GM12878 (cell line): ENCODE data around the gene NAALADL2. TPM values are rescaled to one million over a fixed set of nuclear protein-coding genes. Genes with fewer than 3 reads are reported as not detected.

Source experiments
- ATAC-seq: fragments of 200-7000 bp; cut with Tn5 transposase; 3 replicates; pipeline ENCODE4 v1.9.1; 2020; ENCODE audit warnings: mild to moderate bottlenecking, moderate library complexity
- BruUV-seq: library from RNA; stranded (reverse); fragments of 400-500 nt; replicated peaks from 2 replicates; lab custom pipeline; 2021; lab: Mats Ljungman, UMichigan
- CTCF ChIA-PET: fragments of 300-600 bp; sonication (Branson Sonifier 250); formaldehyde crosslinking; extraction: SDS; loops from one replicate; lab custom pipeline; 2021; ENCODE audit warnings: inconsistent platforms; lab: Yijun Ruan, JAX
- POLR2A ChIA-PET: fragments of 350-600 bp; formaldehyde crosslinking; extraction: SDS; loops from one replicate; lab custom pipeline; 2021; ENCODE audit warnings: inconsistent platforms; lab: Charles Lee
- RAD21 ChIA-PET: fragments of 300-600 bp; sonication (Branson Sonifier 250); formaldehyde crosslinking; loops from one replicate; lab custom pipeline; 2023; ENCODE audit warnings: antibody characterized with exemption; ENCODE audit not compliant: unreplicated experiment; lab: Charles Lee
- SMC1A ChIA-PET: fragments of 300-600 bp; sonication (Branson Sonifier 250); formaldehyde crosslinking; loops from one replicate; lab custom pipeline; 2023; ENCODE audit not compliant: unreplicated experiment, uncharacterized antibody; lab: Charles Lee
- DNase-seq: peaks from one replicate; pipeline ENCODE4 v3.0.0-alpha.2; 2011; ENCODE audit warnings: low read depth, low spot score
- FAIRE-seq: peaks from 3 replicates; lab custom pipeline; 2011; peaks lifted over from hg19 to GRCh38; lab: Jason Lieb, UNC
- H2AFZ ChIP-seq: 2 replicates; pipeline ENCODE4 v1.6.0; 2011; ENCODE audit warnings: low read depth, low read length, control low read depth; ENCODE audit not compliant: control insufficient read depth
- H3K27ac ChIP-seq: 2 replicates; pipeline ENCODE4 v1.5.1; 2011; ENCODE audit warnings: control low read depth; ENCODE audit not compliant: control insufficient read depth, insufficient read depth
- H3K27me3 ChIP-seq, 2 experiments: replicated peaks in 1 of 2; 2 replicates each; pipeline versions ENCODE4 v1.6.0 to v1.6.1; 2011; ENCODE audit warnings: low read length in 1 of 2; ENCODE audit not compliant: control insufficient read depth in 2 of 2, insufficient read depth in 2 of 2
- H3K36me3 ChIP-seq, 2 experiments: 2 replicates each; pipeline ENCODE4 v1.5.1; 2011; ENCODE audit warnings: low read length in 1 of 2; ENCODE audit not compliant: control insufficient read depth in 2 of 2, insufficient read depth in 2 of 2
- H3K4me1 ChIP-seq: 2 replicates; pipeline ENCODE4 v1.6.1; 2011; ENCODE audit warnings: mild to moderate bottlenecking, low read length, moderate library complexity, mixed read lengths; ENCODE audit not compliant: control insufficient read depth, insufficient read depth
- H3K4me2 ChIP-seq: 2 replicates; pipeline ENCODE4 v1.6.0; 2011; ENCODE audit warnings: control low read depth; ENCODE audit not compliant: control insufficient read depth, insufficient read depth
- H3K4me3 ChIP-seq: fragments of 200-600 bp; sonication (generic); 2 replicates; pipeline ENCODE4 v1.5.1; 2016
- H3K79me2 ChIP-seq: 2 replicates; pipeline ENCODE4 v1.6.0; 2011; ENCODE audit warnings: low read length; ENCODE audit not compliant: control insufficient read depth, insufficient read depth
- H3K9ac ChIP-seq: 2 replicates; pipeline ENCODE4 v1.8.0; 2011; ENCODE audit warnings: low read length, control low read depth, mixed read lengths; ENCODE audit not compliant: control insufficient read depth, insufficient read depth
- H3K9me3 ChIP-seq: replicated peaks from 3 replicates; pipeline ENCODE4 v1.5.1; 2011; ENCODE audit warnings: mild to moderate bottlenecking, low read length; ENCODE audit not compliant: control insufficient read depth, insufficient read depth
- H4K20me1 ChIP-seq: 2 replicates; pipeline ENCODE4 v1.6.0; 2011; ENCODE audit not compliant: control insufficient read depth, insufficient read depth
- CREB1 ChIP-seq: IDR thresholded peaks from 2 replicates; pipeline ENCODE4 v1.6.1; 2012; ENCODE audit warnings: low read depth, mild to moderate bottlenecking, inconsistent platforms
- FOS ChIP-seq: IDR thresholded peaks from 3 replicates; pipeline ENCODE4 v1.6.1; 2011; ENCODE audit warnings: borderline replicate concordance; ENCODE audit not compliant: insufficient read length; ENCODE audit errors: extremely low read depth
- IKZF2 ChIP-seq, 2 experiments: fragments of 450-650 bp; IDR thresholded peaks; 2 replicates each; pipeline ENCODE4 v1.6.1; 2017; ENCODE audit warnings: mild to moderate bottlenecking in 2 of 2, moderate library complexity in 2 of 2
- JUND ChIP-seq: IDR thresholded peaks from 2 replicates; pipeline ENCODE4 v1.6.1; 2012; ENCODE audit warnings: low read depth, mild to moderate bottlenecking, low read length, improper control_type of control experiment, moderate library complexity
- MEF2B ChIP-seq: fragments of 450-650 bp; IDR thresholded peaks from 2 replicates; pipeline ENCODE4 v1.6.1; 2018; ENCODE audit warnings: mild to moderate bottlenecking, moderate library complexity; ENCODE audit not compliant: partially characterized antibody, poor library complexity, severe bottlenecking
- PAX5 ChIP-seq: IDR thresholded peaks from 2 replicates; pipeline ENCODE4 v1.6.1; 2011; ENCODE audit warnings: low read depth, low read length, borderline replicate concordance
- STAT1 ChIP-seq: fragments of 450-650 bp; conservative IDR thresholded peaks from 2 replicates; pipeline ENCODE4 v1.6.1; 2014; ENCODE audit warnings: antibody characterized with exemption, mild to moderate bottlenecking
- WGBS: methylation state at CpG from one replicate; pipeline ENCODE4 v1.1.6; 2016; ENCODE audit warnings: low lambda C conversion rate; ENCODE audit not compliant: insufficient replicate concordance, insufficient coverage; ENCODE audit errors: missing lambda C conversion rate; 5-methylcytosine and 5-hydroxymethylcytosine counted together
- in situ Hi-C: fragments of 300-500 bp; cut with MboI; formaldehyde crosslinking; loops from 9 replicates; pipeline ENCODE4 v1.14.3; 2018; ENCODE audit warnings: mixed read lengths
- intact Hi-C: fragments of 100-400 bp; cut with micrococcal nuclease; formaldehyde crosslinking; loops from one replicate; pipeline ENCODE4 v1.14.2; 2022; ENCODE audit not compliant: unreplicated experiment
- polyA plus RNA-seq, 11 experiments: library from polyadenylated mRNA; depleted of rRNA in 4 of 11; unstranded in 6 of 11; stranded (reverse) in 5 of 11; fragments of >200 nt; fragmentation: Nextera tagmentation in 4 of 11; fragmentation: Illumina TruSeq in 1 of 11; extraction: Ambion mirVana in 4 of 11; extraction: Trizol in 1 of 11; gene quantifications; 1 replicate in 1 of 11; 2 replicates in 10 of 11; pipeline versions ENCODE4 v1.2.1 to v1.2.3, GENCODE V29; 2011 to 2016; ENCODE audit warnings: inconsistent platforms in 2 of 11, missing spikeins in 2 of 11, low read depth in 1 of 11
- total RNA-seq, 4 experiments: library from RNA; depleted of rRNA in 3 of 4; stranded (reverse); fragments of >200 nt in 3 of 4; fragmentation: Illumina TruSeq in 1 of 4; extraction: Trizol in 1 of 4; gene quantifications; 2 replicates each; pipeline versions ENCODE4 v1.2.1 to v1.2.3, GENCODE V29; 2013 to 2021
- TF ChIP-seq, protein P1 (sequence below): fragments of 450-650 bp; IDR thresholded peaks from 2 replicates; pipeline ENCODE4 v1.6.1; 2016; ENCODE audit warnings: mild to moderate bottlenecking
- TF ChIP-seq, protein P2 (sequence below): fragments of 450-650 bp; formaldehyde crosslinking; IDR thresholded peaks from 2 replicates; pipeline ENCODE4 v1.5.0; 2022; ENCODE audit warnings: mild to moderate bottlenecking, missing genetic modification characterization

Gene NAALADL2
- total and polyA plus RNA-seq, 10 of the 15 experiments (the other 5 are each of a cell fraction or from before 2014, with no cell fraction given), result 0.06 to 10.8 (median 0.46) TPM

DNA sequence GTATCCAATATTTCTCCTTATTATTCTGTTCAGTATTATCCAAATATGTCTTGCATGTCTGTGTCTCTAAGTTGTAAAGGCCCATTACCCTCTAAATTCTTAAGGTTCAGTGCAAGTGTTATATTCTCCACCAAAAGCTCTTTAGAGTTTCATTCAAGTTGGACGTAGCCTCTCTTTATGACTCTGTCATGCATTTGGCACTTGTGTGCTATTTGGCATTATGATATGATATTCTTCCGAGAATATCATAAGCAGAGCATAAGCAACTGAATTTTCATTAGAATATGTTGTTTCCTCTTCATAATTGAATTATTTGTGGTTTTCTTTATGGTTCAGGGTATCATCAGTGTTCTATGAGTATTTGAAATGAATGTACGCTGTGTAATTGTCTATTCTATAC lies 594.2 kb downstream of the NAALADL2 start (continued):
- TF ChIP-seq CREB1 (no peak), STAT1 (no peak), JUND (no peak)
- TF ChIP-seq, protein P1, sequence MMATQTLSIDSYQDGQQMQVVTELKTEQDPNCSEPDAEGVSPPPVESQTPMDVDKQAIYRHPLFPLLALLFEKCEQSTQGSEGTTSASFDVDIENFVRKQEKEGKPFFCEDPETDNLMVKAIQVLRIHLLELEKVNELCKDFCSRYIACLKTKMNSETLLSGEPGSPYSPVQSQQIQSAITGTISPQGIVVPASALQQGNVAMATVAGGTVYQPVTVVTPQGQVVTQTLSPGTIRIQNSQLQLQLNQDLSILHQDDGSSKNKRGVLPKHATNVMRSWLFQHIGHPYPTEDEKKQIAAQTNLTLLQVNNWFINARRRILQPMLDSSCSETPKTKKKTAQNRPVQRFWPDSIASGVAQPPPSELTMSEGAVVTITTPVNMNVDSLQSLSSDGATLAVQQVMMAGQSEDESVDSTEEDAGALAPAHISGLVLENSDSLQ, result no peak
- TF ChIP-seq, protein P2, sequence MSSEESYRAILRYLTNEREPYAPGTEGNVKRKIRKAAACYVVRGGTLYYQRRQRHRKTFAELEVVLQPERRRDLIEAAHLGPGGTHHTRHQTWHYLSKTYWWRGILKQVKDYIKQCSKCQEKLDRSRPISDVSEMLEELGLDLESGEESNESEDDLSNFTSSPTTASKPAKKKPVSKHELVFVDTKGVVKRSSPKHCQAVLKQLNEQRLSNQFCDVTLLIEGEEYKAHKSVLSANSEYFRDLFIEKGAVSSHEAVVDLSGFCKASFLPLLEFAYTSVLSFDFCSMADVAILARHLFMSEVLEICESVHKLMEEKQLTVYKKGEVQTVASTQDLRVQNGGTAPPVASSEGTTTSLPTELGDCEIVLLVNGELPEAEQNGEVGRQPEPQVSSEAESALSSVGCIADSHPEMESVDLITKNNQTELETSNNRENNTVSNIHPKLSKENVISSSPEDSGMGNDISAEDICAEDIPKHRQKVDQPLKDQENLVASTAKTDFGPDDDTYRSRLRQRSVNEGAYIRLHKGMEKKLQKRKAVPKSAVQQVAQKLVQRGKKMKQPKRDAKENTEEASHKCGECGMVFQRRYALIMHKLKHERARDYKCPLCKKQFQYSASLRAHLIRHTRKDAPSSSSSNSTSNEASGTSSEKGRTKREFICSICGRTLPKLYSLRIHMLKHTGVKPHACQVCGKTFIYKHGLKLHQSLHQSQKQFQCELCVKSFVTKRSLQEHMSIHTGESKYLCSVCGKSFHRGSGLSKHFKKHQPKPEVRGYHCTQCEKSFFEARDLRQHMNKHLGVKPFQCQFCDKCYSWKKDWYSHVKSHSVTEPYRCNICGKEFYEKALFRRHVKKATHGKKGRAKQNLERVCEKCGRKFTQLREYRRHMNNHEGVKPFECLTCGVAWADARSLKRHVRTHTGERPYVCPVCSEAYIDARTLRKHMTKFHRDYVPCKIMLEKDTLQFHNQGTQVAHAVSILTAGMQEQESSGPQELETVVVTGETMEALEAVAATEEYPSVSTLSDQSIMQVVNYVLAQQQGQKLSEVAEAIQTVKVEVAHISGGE (CRISPR knock-in tag), result no peak

DNA sequence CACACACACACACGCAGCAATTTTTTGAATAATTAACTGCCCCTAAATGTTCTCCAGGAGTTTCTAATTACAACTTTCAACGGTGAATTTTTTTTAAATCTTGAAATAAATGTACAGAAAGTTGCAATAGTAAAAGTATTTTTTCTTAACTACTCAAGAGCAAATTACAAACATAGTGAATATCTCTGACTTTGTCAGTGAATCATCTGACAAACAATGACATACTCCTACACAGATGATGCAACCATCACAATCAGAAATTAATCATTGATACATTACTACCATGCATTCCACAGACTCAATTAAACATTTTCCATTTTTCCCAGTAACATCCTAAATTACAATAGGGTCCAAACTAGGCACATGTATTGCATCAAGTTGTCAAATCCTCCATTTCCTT lies 597.3 kb downstream of the NAALADL2 start:
- H3K27ac ChIP-seq, result no peak overlapping the region
- H3K9ac ChIP-seq, result no peak overlapping the region
- ChIA-PET SMC1A (interaction anchor here (0.9 to 1.9 kb wide), 4 partner anchors 18 to 187 kb away, joined by 3 to 6 read pairs (median 3); no protein-coding TSS in a partner anchor), RAD21 (no interaction called here), CTCF (interaction anchor here (1.6 kb wide), 1 partner anchor 25 kb away, joined by 3 read pairs; no protein-coding TSS in a partner anchor), POLR2A (no interaction called here)
- BruUV-seq, result no TSS peak
- ATAC-seq (no peak), FAIRE-seq (no peak), DNase-seq (no peak)
- H3K4me2 ChIP-seq, result no peak overlapping the region
- in situ Hi-C loops, result no loop called here
- no peaks in the 10 kb centered on the region for H3K36me3 ChIP-seq
- TF ChIP-seq MEF2B, result no peak
- TF ChIP-seq PAX5, result no peak
- no peak for TF ChIP-seq FOS
- TF ChIP-seq IKZF2 (IDR thresholded peaks at IDR 0.05), result no peak
- H4K20me1 ChIP-seq, result no peaks in the 10 kb centered on the region
- no peaks in the 10 kb centered on the region; the same call in 2 of the 3 replicates for H3K9me3 ChIP-seq
- intact Hi-C loops, result no loop called here
- H3K27me3 ChIP-seq, result no peaks in the 10 kb centered on the region
- no peak overlapping the region for H3K4me3 ChIP-seq
- no peak overlapping the region for H2AFZ ChIP-seq
- H3K79me2 ChIP-seq, result no peaks in the 10 kb centered on the region
- H3K4me1 ChIP-seq, result no peaks in the 10 kb centered on the region
- 19% methylated on average over 2 of the region's 2 CpGs for WGBS
